GM23338 (cell line): Measurements from ENCODE around the gene PLXNA2. TPM values are rescaled to one million over a fixed set of nuclear protein-coding genes. Genes with fewer than 3 reads are reported as not detected.

Source experiments
- ATAC-seq: fragments of 200-7000 bp; cut with Tn5 transposase; 3 replicates; pipeline ENCODE4 v1.9.1; 2020
- DNase-seq: peaks from one replicate; pipeline ENCODE4 v3.0.0-alpha.2; 2015; ENCODE audit warnings: low spot score
- H2AFZ ChIP-seq: fragments of 200-600 bp; sonication (generic); 2 replicates; pipeline ENCODE4 v1.8.0; 2016; ENCODE audit warnings: antibody characterized with exemption, mild to moderate bottlenecking, moderate library complexity
- H3F3A ChIP-seq: fragments of 200-600 bp; sonication (generic); replicated peaks from 2 replicates; pipeline ENCODE4 v1.8.0; 2017; ENCODE audit warnings: antibody characterized with exemption, mixed run types, low read depth
- H3K27ac ChIP-seq: fragments of 200-600 bp; sonication (generic); 2 replicates; pipeline ENCODE4 v1.6.1; 2016; ENCODE audit warnings: low read depth
- H3K27me3 ChIP-seq: fragments of 200-600 bp; sonication (generic); 2 replicates; pipeline ENCODE4 v1.8.0; 2016; ENCODE audit warnings: mild to moderate bottlenecking, mixed run types, moderate library complexity; ENCODE audit not compliant: insufficient read depth
- H3K36me3 ChIP-seq: fragments of 200-600 bp; sonication (generic); 2 replicates; pipeline ENCODE4 v1.8.0; 2016; ENCODE audit warnings: mild to moderate bottlenecking; ENCODE audit not compliant: insufficient read depth
- H3K4me1 ChIP-seq: fragments of 200-600 bp; sonication (generic); 2 replicates; pipeline ENCODE4 v1.8.0; 2016; ENCODE audit warnings: mild to moderate bottlenecking, moderate library complexity; ENCODE audit not compliant: insufficient read depth
- H3K4me2 ChIP-seq: fragments of 200-600 bp; sonication (generic); 2 replicates; pipeline ENCODE4 v1.7.1; 2017; ENCODE audit warnings: mixed run types
- H3K4me3 ChIP-seq: fragments of 200-600 bp; sonication (generic); 2 replicates; pipeline ENCODE4 v1.6.1; 2016; ENCODE audit warnings: mixed run types
- H3K79me2 ChIP-seq: fragments of 200-600 bp; sonication (generic); replicated peaks from 2 replicates; pipeline ENCODE4 v1.8.0; 2017; ENCODE audit warnings: mild to moderate bottlenecking; ENCODE audit not compliant: insufficient read depth
- H3K9me2 ChIP-seq: fragments of 200-600 bp; sonication (generic); 2 replicates; pipeline ENCODE4 v1.8.0; 2017; ENCODE audit not compliant: insufficient read depth
- H4K20me1 ChIP-seq: fragments of 200-600 bp; sonication (generic); replicated peaks from 2 replicates; pipeline ENCODE4 v1.8.0; 2017; ENCODE audit warnings: mild to moderate bottlenecking; ENCODE audit not compliant: insufficient read depth
- H3K27ac Mint-ChIP-seq: 2 replicates; pipeline ENCODE4 v1.8.0; 2020; ENCODE audit warnings: inconsistent platforms, mild to moderate bottlenecking, moderate library complexity, mixed read lengths
- H3K27me3 Mint-ChIP-seq: 3 replicates; pipeline ENCODE4 v1.8.0; 2022; ENCODE audit warnings: low read depth, mild to moderate bottlenecking, moderate library complexity, mixed read lengths, inconsistent platforms; ENCODE audit not compliant: insufficient read depth, poor library complexity
- H3K36me3 Mint-ChIP-seq: 3 replicates; pipeline ENCODE4 v1.8.0; 2021; ENCODE audit warnings: low read depth, mild to moderate bottlenecking, inconsistent platforms, moderate library complexity, mixed read lengths
- H3K4me1 Mint-ChIP-seq: 3 replicates; pipeline ENCODE4 v1.8.0; 2020; ENCODE audit warnings: mild to moderate bottlenecking, inconsistent platforms, mixed read lengths
- H3K4me3 Mint-ChIP-seq: 3 replicates; pipeline ENCODE4 v1.8.0; 2021; ENCODE audit warnings: moderate library complexity, mild to moderate bottlenecking, inconsistent platforms, mixed read lengths
- H3K9me3 Mint-ChIP-seq: 3 replicates; pipeline ENCODE4 v1.8.0; 2020; ENCODE audit warnings: moderate library complexity, mild to moderate bottlenecking, inconsistent platforms, mixed read lengths
- CREB1 ChIP-seq: fragments of 250-450 bp; sonication (Bioruptor Pico); IDR thresholded peaks from 2 replicates; pipeline ENCODE4 v1.5.0; 2020; ENCODE audit warnings: low read depth, mild to moderate bottlenecking, moderate library complexity
- CTCF ChIP-seq, 2 experiments: fragments of 200-600 bp in 1 of 2; sonication (generic) in 1 of 2; conservative IDR thresholded peaks; 2 replicates each; pipeline versions ENCODE4 v1.5.1 to v1.6.1; 2016 to 2017; ENCODE audit warnings: antibody characterized with exemption in 2 of 2, low read depth in 2 of 2, mild to moderate bottlenecking in 2 of 2, moderate library complexity in 1 of 2
- ETS1 ChIP-seq: IDR thresholded peaks from 2 replicates; pipeline ENCODE4 v1.6.1; 2016; ENCODE audit warnings: antibody characterized with exemption
- EZH2phosphoT487 ChIP-seq: fragments of 200-600 bp; sonication (generic); IDR thresholded peaks from one replicate; pipeline ENCODE4 v1.8.1; 2018; ENCODE audit warnings: antibody characterized with exemption; ENCODE audit not compliant: unreplicated experiment
- JUNB ChIP-seq: IDR thresholded peaks from one replicate; pipeline ENCODE4 v1.6.1; 2016; ENCODE audit warnings: antibody characterized with exemption; ENCODE audit not compliant: unreplicated experiment
- NANOG ChIP-seq: IDR thresholded peaks from 2 replicates; pipeline ENCODE4 v1.6.1; 2016; ENCODE audit warnings: antibody characterized with exemption, borderline replicate concordance
- POLR2AphosphoS5 ChIP-seq: IDR thresholded peaks from 2 replicates; pipeline ENCODE4 v1.6.1; 2016; ENCODE audit warnings: antibody characterized with exemption, low read depth
- ZNF462 ChIP-seq: fragments of 250-450 bp; sonication (Bioruptor Pico); IDR thresholded peaks from 2 replicates; pipeline ENCODE4 v1.5.0; 2020; ENCODE audit warnings: mild to moderate bottlenecking, moderate library complexity
- polyA plus RNA-seq: library from polyadenylated mRNA; unstranded; fragments of >200 nt; fragmentation: Nextera tagmentation; extraction: Ambion mirVana; gene quantifications from 2 replicates; pipeline ENCODE4 v1.2.1, GENCODE V29; 2016
- total RNA-seq: library from RNA; depleted of rRNA; stranded (reverse); fragments of >200 nt; shearing (Covaris generic); gene quantifications from 2 replicates; pipeline ENCODE4 v1.2.3, GENCODE V29; 2014

The PLXNA2 gene
- total and polyA plus RNA-seq, 2 experiments from 2014 or later, result 0.40 to 1.8 TPM

GRCh38 chr1:208110296-208110695, 133.9 kb downstream of the PLXNA2 start:
- no peaks in the 10 kb centered on the region for H3K9me3 Mint-ChIP-seq
- Histone ChIP-seq H2AFZ (no peak overlapping the region), H3F3A (no peaks in the 10 kb centered on the region), H3K9me2 (peaks cover 4% of the 10 kb centered on the region; the same call in 1 of the 2 replicates), H3K4me2 (no peak overlapping the region), H3K27me3 (no peaks in the 10 kb centered on the region), H3K4me3 (no peak overlapping the region), H3K36me3 (no peaks in the 10 kb centered on the region), H3K79me2 (no peaks in the 10 kb centered on the region), H3K4me1 (peaks cover 5% of the 10 kb centered on the region), H4K20me1 (no peaks in the 10 kb centered on the region), H3K27ac (no peak overlapping the region)
- DNase-seq (no peak), ATAC-seq (no peak)
- TF ChIP-seq JUNB, result no peak
- TF ChIP-seq ETS1, result no peak
- no peak for TF ChIP-seq POLR2AphosphoS5
- no peak for TF ChIP-seq NANOG
- no peak for TF ChIP-seq CTCF (conservative IDR thresholded peaks at IDR 0.05; ENCODE audit: low read depth in 2 of 2)
- TF ChIP-seq ZNF462 (CRISPR knock-in tag), result no peak
- TF ChIP-seq CREB1 (CRISPR knock-in tag), result no peak
- TF ChIP-seq EZH2phosphoT487, result no peak
- H3K36me3 Mint-ChIP-seq, result no peaks in the 10 kb centered on the region
- no peak overlapping the region for H3K27ac Mint-ChIP-seq
- peaks cover 20% of the 10 kb centered on the region for H3K4me1 Mint-ChIP-seq
- H3K27me3 Mint-ChIP-seq, result peaks cover 3% of the 10 kb centered on the region
- no peak overlapping the region for H3K4me3 Mint-ChIP-seq
